K562 (cell line): Measurements from ENCODE around the gene CHRNA3.

Experiments
- BACH1 ChIP-seq: fragments of 200-800 bp; sonication (Bioruptor generic); IDR thresholded peaks from 2 replicates; pipeline ENCODE4 v1.6.1; 2016; ENCODE audit warnings: missing genetic modification characterization, missing compliant biosample characterization
- CHD2 ChIP-seq: IDR thresholded peaks from 2 replicates; pipeline ENCODE4 v1.6.1; 2011; ENCODE audit warnings: low read depth, low read length
- EZH2 ChIP-seq: IDR thresholded peaks from 2 replicates; pipeline ENCODE4 v1.6.1; 2012; ENCODE audit warnings: low read depth, mild to moderate bottlenecking, inconsistent platforms, low read length, borderline replicate concordance
- KAT7 ChIP-seq: sonication (generic); formaldehyde crosslinking; IDR thresholded peaks from 2 replicates; pipeline ENCODE4 v1.8.0; 2022; ENCODE audit warnings: missing genetic modification reagents, mild to moderate bottlenecking, borderline replicate concordance
- KLF16 ChIP-seq: IDR thresholded peaks from 2 replicates; pipeline ENCODE4 v1.6.1; 2016; ENCODE audit warnings: antibody characterized with exemption
- NCOA1 ChIP-seq: fragments of 450-650 bp; IDR thresholded peaks from 2 replicates; pipeline ENCODE4 v1.6.1; 2016; ENCODE audit warnings: low read depth
- POLR2A ChIP-seq: fragments of 450-650 bp; conservative IDR thresholded peaks from 2 replicates; pipeline ENCODE4 v1.6.1; 2016
- PREB ChIP-seq: sonication (generic); formaldehyde crosslinking; IDR thresholded peaks from 2 replicates; pipeline ENCODE4 v1.8.1; 2023; ENCODE audit warnings: mild to moderate bottlenecking, missing genetic modification reagents
- SP1 ChIP-seq: sonication (generic); formaldehyde crosslinking; IDR thresholded peaks from 2 replicates; pipeline ENCODE4 v1.8.1; 2022; ENCODE audit warnings: mild to moderate bottlenecking, missing genetic modification reagents
- TF ChIP-seq, protein P1 (sequence below): fragments of 250-450 bp; sonication (Bioruptor Pico); IDR thresholded peaks from 2 replicates; pipeline ENCODE4 v1.4.0; 2020; ENCODE audit warnings: borderline replicate concordance

GRCh38 chr15:78629716-78630065 lies 8.9 kb upstream of the CHRNA3 start:
- TF ChIP-seq KLF16: no peak
- TF ChIP-seq CHD2: no peak
- TF ChIP-seq, protein P1, sequence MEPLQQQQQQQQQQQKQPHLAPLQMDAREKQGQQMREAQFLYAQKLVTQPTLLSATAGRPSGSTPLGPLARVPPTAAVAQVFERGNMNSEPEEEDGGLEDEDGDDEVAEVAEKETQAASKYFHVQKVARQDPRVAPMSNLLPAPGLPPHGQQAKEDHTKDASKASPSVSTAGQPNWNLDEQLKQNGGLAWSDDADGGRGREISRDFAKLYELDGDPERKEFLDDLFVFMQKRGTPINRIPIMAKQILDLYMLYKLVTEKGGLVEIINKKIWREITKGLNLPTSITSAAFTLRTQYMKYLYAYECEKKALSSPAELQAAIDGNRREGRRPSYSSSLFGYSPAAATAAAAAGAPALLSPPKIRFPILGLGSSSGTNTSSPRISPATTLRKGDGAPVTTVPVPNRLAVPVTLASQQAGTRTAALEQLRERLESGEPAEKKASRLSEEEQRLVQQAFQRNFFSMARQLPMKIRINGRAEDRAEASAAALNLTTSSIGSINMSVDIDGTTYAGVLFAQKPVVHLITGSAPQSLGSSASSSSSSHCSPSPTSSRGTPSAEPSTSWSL (CRISPR knock-in tag): no peak
- no peak for TF ChIP-seq BACH1 (tag)
- TF ChIP-seq EZH2: no peak
- TF ChIP-seq SP1 (CRISPR knock-in tag): no peak
- TF ChIP-seq POLR2A: no peak
- no peak for TF ChIP-seq NCOA1
- no peak for TF ChIP-seq KAT7 (CRISPR knock-in tag)
- TF ChIP-seq PREB (CRISPR knock-in tag): no peak
